ENCODE data around the gene WDR88. TPM values are rescaled to one million over a fixed set of nuclear protein-coding genes. Genes with fewer than 3 reads are reported as not detected.

The WDR88 gene
- total and polyA plus RNA-seq, 2 experiments from 2014 or later: not detected

GRCh38 chr19:33124207-33125098 is 7.5 kb upstream of the WDR88 start (continued):
- TF ChIP-seq, protein P1, sequence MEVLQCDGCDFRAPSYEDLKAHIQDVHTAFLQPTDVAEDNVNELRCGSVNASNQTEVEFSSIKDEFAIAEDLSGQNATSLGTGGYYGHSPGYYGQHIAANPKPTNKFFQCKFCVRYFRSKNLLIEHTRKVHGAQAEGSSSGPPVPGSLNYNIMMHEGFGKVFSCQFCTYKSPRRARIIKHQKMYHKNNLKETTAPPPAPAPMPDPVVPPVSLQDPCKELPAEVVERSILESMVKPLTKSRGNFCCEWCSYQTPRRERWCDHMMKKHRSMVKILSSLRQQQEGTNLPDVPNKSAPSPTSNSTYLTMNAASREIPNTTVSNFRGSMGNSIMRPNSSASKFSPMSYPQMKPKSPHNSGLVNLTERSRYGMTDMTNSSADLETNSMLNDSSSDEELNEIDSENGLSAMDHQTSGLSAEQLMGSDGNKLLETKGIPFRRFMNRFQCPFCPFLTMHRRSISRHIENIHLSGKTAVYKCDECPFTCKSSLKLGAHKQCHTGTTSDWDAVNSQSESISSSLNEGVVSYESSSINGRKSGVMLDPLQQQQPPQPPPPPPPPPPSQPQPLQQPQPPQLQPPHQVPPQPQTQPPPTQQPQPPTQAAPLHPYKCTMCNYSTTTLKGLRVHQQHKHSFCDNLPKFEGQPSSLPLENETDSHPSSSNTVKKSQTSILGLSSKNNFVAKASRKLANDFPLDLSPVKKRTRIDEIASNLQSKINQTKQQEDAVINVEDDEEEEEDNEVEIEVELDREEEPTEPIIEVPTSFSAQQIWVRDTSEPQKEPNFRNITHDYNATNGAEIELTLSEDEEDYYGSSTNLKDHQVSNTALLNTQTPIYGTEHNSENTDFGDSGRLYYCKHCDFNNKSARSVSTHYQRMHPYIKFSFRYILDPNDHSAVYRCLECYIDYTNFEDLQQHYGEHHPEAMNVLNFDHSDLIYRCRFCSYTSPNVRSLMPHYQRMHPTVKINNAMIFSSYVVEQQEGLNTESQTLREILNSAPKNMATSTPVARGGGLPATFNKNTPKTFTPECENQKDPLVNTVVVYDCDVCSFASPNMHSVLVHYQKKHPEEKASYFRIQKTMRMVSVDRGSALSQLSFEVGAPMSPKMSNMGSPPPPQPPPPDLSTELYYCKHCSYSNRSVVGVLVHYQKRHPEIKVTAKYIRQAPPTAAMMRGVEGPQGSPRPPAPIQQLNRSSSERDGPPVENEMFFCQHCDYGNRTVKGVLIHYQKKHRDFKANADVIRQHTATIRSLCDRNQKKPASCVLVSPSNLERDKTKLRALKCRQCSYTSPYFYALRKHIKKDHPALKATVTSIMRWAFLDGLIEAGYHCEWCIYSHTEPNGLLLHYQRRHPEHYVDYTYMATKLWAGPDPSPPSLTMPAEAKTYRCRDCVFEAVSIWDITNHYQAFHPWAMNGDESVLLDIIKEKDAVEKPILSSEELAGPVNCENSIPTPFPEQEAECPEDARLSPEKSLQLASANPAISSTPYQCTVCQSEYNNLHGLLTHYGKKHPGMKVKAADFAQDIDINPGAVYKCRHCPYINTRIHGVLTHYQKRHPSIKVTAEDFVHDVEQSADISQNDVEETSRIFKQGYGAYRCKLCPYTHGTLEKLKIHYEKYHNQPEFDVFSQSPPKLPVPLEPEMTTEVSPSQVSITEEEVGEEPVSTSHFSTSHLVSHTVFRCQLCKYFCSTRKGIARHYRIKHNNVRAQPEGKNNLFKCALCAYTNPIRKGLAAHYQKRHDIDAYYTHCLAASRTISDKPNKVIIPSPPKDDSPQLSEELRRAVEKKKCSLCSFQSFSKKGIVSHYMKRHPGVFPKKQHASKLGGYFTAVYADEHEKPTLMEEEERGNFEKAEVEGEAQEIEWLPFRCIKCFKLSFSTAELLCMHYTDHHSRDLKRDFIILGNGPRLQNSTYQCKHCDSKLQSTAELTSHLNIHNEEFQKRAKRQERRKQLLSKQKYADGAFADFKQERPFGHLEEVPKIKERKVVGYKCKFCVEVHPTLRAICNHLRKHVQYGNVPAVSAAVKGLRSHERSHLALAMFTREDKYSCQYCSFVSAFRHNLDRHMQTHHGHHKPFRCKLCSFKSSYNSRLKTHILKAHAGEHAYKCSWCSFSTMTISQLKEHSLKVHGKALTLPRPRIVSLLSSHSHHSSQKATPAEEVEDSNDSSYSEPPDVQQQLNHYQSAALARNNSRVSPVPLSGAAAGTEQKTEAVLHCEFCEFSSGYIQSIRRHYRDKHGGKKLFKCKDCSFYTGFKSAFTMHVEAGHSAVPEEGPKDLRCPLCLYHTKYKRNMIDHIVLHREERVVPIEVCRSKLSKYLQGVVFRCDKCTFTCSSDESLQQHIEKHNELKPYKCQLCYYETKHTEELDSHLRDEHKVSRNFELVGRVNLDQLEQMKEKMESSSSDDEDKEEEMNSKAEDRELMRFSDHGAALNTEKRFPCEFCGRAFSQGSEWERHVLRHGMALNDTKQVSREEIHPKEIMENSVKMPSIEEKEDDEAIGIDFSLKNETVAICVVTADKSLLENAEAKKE (CRISPR knock-in tag; IDR thresholded peaks at IDR 0.05): no peak
- no peak for TF ChIP-seq STAT1 (IDR thresholded peaks at IDR 0.05; ENCODE audit: unreplicated experiment)
- TF ChIP-seq ETS1 (IDR thresholded peaks at IDR 0.05): no peak
- TF ChIP-seq NANOG (IDR thresholded peaks at IDR 0.05; ENCODE audit: borderline replicate concordance): no peak
- no peak for TF ChIP-seq ZNF331 (CRISPR knock-in tag; IDR thresholded peaks at IDR 0.05; ENCODE audit: low read depth)
- TF ChIP-seq CREB1 (CRISPR knock-in tag; IDR thresholded peaks at IDR 0.05; ENCODE audit: low read depth): no peak
- TF ChIP-seq JUNB (IDR thresholded peaks at IDR 0.05; ENCODE audit: unreplicated experiment): no peak
- TF ChIP-seq ZNF114 (CRISPR knock-in tag; IDR thresholded peaks at IDR 0.05): no peak
- no peak for TF ChIP-seq EZH2phosphoT487 (IDR thresholded peaks at IDR 0.05; ENCODE audit: unreplicated experiment)
